Left lobe of liver (tissue), 2 donors: ENCODE results near the gene TOB1. TPM values are rescaled to one million over a fixed set of nuclear protein-coding genes. Genes with fewer than 3 reads are reported as not detected.

Experiments used
- ATAC-seq: fragments of 200-7000 bp; cut with Tn5 transposase; one replicate; pipeline ENCODE4 v1.9.1; 2020; ENCODE audit warnings: mild to moderate bottlenecking, moderate library complexity
- DNase-seq: peaks from one replicate; pipeline ENCODE4 v3.0.0-alpha.2; 2020; ENCODE audit warnings: low spot score
- total RNA-seq: library from RNA; stranded (reverse); gene quantifications from one replicate; pipeline ENCODE4 v1.2.1, GENCODE V29; 2021
- donor health status: DM: no; HTN: no; CAD: no; lungs with moderate emphysema.
- donor health status: DM: no; HTN: yes; CAD: no.

The TOB1 gene
- total RNA-seq, 1 donor from 2014 or later: 209 TPM

DNA sequence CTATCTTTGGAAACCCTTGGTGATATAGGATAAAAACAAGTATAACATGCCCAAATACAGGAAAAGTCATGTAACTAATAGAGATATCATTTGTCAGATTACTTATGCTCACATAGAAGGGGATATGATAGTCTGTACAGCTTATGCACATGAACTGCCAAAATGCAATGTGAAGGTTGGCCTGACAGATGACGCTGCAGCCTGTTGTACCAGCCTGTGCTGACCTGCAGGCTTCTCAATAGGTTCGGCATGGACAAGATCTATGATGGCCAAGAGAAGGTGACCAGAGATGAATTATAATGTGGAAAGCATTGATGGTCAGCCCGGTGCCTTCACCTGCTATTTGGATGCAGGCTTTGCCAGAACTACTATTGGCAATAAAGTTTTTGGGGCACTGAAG lies 18.1 kb downstream of the TOB1 start:
- DNase-seq (no peak), ATAC-seq (no peak)

DNA sequence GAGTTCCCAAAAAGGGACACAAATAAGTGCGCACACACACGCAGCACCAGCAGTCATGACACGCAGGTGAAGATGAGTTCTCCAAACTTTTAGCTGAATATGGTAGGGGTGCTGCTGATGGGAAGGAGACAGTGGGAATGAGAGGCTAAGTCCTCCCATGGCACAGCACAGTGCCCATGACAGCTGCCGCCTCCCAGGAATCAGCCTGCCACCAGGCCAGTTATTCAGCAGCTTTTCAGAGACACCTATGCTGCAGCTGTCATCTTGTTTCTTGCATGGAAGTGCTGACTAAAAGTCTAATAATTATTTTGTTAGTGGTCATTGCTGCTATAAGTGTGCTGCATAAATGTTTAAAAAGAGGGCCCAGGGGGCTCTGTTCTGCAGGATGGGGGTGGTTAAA lies 18.6 kb downstream of the TOB1 start:
- DNase-seq (peak; percentile 29), ATAC-seq (no peak)

DNA sequence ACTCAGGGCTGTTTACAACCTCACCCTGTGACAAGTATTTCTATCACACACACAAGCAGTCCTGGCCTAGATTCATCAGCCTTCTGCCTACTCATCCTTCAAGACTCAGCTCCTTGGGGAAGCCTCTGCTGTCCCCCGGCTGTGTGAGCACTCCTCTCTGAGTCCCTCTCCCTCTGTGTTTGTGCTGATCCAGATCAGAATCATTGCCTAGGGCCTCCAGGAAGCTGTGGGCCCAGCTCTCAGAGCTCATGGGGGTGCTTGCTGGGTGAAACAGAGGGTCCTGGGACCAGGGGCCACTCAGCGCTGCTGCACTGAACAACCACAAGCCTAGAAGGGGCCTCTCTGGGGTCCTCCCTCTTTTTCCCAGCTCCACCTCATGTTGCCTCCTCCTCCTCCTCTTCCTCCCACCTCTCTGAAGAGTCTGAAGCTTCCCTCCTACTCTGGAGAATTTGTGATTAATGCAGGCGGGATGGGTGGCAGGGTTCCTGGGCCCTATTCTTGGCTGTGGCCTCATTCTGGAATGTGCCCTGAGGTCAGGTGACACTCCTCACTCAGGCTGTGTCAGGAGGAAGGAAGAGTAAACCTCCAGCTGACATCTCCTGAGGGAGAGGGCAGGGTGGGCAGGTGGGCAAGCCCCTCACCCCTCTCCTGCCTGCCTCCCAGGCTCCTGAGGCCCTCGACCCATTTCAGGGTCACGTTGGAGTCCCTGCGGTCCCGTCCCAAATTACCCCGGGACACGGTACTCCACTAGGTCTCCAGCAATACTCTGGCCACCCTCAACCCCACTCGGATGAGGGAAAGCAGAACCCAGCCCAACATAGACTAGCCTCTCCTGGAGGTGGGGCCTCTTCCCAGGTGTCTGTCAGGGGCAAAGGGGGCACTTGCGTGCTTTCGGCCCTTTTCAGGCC lies 20.7 kb downstream of the TOB1 start:
- ATAC-seq: no peak

DNA sequence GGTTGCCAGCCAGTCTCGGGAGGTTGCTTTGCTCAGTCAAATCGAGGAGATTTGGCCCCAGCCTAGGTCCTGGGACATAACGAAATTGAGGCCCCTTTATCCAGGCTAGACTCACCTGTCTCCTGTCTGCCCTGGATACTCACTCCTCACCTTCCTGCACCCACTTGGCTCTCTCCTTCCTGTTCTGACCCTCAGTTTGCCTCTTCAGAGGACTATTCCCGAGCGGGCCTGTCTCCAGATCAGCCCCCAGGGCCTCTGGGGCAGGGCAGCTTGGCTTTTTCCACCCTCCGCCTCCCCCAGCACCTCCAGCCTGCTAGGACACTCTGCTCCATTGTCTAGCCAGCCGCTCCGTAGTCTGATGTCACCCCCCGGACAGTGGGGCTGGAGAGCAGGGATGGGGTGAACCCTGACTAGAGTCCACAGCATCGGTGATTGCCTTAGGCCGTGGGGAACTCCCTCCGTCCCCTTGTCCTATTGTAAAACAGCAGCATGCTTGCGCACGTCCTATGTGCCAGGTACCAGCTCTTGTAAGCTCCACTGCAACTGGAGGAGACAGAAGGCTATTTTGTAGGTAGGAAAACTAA lies 21.9 kb downstream of the TOB1 start:
- peak; percentile 40 for DNase-seq
- no peak for ATAC-seq

More for the DNA sequence above, 20.7 kb downstream of the TOB1 start:
- DNase-seq: peak; percentile 38

DNA sequence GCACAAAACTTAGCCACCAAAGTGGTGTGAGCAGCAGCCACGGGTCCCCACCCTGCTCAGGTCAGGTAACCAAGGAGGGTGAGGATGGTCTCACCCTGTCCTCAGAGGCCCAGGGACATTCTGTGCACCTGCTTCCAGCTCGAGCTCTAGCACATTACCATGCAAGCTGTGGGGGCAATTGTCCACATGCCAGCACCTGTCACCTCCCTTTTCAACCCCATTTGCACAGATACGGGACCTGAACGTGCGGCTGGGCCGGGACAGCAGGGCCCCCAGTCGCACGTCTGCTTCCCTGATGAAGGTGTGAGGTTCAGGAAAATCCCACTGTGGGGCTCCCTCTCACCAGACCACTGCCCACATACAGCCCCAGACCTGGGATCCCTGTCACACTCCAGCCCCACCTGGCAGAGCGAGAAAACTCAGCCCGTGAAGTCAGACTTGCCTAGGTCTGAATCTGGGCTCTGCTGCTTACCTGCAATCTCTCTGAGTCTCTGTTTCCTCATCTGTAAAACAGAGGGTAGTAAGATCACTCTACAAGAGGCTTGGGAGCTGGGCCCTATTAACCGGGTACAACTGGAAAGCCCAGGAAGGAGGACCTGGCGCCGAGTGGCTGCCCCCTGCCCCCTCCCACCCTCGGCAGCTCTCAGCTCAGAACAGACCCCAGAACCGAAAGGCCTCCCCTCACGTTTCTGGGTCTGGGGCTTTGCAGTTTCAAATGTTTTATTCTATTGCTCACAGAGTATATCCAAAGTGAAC lies 22.8 kb downstream of the TOB1 start:
- DNase-seq (peak; percentile 42), ATAC-seq (no peak)

DNA sequence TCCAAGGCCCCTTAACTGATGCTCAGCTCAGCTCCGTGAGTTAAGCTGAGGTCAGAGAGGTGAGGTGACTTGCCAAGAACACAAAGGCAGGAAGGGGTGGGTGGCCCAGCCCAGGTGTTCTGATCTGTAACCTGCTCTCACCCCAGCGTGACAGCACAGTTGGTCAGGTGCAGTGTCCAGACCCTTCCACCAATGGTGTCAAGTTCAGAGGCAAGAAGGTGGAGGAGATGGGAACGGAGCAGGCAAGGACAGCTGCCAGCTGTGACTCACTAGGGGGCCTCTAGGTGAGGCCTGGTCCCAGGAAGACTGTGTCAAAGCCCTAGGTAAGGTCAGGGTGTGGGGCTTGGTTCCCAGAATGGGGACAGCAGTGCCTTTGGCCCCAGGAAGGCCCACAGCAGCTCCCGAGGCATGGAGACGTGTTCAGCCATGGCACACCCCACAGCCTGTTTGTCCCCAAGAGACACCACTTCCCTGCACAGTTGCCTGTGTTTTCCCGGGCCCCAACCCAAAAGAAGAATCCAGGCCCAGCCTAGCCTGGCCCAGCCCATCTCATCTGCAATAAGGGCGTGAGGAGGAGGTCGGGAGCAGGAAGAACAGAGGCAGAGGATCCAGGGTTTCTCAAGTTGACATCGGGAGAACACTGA lies 23.5 kb downstream of the TOB1 start:
- DNase-seq (peak; percentile 44), ATAC-seq (no peak)

DNA sequence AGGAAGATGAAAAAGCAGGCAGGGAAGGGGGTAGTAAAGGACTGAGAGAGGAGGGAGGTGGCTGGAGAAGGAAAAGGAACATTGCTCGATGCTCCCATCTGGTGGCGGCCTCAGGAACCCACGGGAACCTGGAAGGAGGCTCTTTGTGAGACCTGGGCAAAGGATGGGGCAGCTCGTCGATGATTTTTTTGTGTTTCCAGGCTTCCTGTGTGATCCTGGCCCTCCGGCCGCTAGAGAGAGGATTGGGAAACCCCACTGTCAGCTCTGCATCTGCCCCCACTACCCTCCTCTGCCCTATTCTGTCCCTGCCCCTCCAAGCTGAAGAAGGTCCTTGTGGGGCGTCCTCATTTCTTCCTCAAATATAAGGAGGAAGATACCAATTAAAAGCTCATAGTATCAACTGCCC lies 24.2 kb downstream of the TOB1 start:
- ATAC-seq: peak; percentile 93
- peak; percentile 71 for DNase-seq

DNA sequence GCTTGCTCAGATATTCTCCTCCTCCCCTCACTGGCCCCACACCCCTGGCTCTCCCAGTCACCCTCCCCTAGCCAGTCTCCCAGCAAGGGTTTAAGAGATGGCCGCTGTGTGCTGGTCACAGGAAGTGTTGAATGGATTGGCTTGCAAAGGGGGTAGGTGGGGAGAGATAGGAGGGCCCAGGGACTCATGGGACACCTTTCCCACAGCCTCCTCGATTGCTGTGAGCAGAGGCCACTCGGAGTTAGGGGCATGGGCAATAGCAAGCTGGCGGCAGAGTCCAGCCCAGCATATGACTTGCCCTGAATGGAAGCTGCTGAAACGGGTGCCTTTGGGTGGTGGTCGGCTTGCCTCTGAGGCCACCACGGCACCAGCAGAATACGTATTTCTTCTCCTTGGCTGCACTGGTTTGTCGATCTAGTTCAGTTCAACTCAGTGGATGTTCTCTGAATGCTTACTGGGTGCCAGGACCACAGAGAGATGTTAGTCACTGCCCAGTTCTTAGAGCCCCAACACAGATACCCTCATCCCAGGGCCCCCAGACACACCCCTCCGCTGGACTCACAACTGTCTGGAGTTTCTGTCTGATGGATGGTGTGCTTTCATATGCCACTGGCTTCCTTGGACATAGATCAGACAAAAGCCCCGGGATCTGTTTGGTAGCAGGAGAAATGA lies 24.7 kb downstream of the TOB1 start:
- peak; percentile 46 for DNase-seq
- no peak for ATAC-seq

DNA sequence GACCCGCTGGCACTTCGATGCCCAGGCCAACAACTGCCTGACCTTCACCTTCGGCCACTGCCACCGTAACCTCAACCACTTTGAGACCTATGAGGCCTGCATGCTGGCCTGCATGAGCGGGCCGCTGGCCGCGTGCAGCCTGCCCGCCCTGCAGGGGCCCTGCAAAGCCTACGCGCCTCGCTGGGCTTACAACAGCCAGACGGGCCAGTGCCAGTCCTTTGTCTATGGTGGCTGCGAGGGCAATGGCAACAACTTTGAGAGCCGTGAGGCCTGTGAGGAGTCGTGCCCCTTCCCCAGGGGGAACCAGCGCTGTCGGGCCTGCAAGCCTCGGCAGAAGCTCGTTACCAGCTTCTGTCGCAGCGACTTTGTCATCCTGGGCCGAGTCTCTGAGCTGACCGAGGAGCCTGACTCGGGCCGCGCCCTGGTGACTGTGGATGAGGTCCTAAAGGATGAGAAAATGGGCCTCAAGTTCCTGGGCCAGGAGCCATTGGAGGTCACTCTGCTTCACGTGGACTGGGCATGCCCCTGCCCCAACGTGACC lies 25.8 kb downstream of the TOB1 start:
- no peak for DNase-seq
- ATAC-seq: no peak

DNA sequence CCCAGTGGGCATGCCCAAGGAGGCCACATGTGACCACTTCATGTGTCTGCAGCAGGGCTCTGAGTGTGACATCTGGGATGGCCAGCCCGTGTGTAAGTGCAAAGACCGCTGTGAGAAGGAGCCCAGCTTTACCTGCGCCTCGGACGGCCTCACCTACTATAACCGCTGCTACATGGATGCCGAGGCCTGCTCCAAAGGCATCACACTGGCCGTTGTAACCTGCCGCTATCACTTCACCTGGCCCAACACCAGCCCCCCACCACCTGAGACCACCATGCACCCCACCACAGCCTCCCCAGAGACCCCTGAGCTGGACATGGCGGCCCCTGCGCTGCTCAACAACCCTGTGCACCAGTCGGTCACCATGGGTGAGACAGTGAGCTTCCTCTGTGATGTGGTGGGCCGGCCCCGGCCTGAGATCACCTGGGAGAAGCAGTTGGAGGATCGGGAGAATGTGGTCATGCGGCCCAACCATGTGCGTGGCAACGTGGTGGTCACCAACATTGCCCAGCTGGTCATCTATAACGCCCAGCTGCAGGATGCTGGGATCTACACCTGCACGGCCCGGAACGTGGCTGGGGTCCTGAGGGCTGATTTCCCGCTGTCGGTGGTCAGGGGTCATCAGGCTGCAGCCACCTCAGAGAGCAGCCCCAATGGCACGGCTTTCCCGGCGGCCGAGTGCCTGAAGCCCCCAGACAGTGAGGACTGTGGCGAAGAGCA lies 26.4 kb downstream of the TOB1 start:
- no peak for DNase-seq
- no peak for ATAC-seq

DNA sequence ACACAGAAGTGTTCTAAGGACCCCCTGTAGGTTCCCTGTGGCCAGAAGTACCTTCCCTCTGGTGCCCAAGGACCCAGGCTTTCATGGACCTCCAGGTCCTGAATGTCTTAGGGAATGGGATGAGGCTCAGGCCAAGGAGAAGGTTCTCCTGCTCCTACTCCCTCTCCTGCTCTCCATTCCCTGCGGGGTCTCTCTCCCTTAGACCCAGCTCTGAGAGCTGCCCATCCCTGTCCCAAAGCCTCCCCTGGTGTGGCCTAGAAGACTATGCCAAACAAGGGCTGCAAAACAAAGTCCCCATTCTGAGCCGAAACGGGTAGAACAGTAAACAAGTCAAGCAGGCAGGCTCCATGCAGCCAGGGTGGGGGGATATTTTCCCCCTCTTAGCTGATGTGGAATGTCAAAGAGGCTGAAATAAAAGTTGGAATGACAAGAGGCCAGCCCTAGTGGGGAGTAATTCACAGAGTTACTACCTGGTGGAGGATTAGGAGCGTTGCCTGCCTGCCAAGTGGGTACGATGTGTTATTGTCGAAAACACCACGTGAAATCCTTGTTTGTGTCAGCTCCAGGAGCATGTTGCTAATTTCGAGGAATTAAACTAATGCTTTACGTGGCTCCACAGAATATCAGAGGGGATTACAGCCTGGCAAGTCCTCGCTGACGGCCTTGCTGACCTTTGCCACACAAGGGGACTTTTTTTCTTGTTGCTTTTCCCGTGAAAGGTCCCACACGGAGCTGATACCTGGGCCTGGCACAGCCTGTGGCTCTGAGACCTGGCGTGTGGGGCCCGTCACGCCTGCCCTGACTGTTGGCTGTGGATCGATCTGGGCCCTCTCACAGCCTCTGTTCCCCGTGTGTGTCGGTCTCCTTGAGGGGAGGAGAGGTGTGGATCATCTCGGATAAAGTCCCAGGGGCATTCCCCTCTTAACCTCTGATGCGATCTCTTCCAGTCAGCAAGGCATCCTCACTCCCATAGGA lies 27.9 kb downstream of the TOB1 start:
- no peak for ATAC-seq
- no peak for DNase-seq

DNA sequence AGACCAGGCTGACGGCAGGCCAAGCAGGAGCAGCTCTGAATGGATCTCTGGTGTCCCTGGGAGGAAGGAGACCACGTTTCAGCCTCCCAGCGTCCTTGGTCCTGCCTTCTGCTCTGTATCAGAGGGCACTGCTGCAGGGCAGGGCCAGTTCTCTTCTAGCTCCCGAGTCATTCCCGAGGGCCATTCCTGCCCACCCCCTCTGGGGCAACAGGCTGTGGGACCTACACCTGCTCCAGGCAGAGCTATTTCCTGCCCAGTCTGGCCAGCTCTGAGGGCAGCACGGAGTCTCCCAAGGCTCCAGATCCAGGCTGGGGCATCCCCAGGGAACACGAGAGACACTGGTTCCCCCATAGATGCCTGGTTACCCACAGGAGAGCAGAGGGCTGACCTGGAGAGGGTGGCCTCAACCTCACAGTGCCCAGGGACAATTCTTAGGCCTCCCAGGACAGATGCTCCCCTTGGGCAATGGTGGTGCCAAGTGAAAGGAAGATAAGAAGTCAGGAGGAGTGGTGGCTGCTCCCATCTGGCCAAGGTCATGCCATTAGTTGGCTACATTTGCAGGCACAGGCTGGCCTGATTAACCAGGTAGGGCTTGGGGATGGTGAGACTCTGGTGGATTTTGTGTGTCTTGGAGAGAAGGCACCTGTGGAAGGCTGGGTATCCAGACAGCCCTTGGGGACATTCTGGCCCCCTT lies 28.7 kb downstream of the TOB1 start:
- DNase-seq: no peak
- ATAC-seq: no peak

DNA sequence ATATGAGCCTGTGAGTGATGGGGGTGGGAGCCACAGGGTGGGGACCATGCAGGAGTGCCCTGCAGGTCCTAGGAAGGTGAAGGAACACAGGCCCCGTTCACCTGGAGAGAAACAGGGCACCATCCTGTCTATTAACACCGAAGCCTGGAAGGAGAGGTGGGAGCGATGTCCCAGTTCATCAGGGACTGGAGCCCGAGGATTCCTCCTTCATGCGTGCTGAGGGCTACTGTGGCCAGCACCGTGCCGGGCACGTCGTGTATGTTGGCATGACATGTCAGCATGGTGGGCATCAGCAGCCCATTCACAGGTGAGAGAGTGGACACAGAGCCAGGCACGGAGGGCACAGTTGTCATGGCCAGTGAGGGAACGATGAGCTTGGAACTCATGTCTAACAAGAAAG lies 29.3 kb downstream of the TOB1 start:
- no peak for DNase-seq
- ATAC-seq: no peak

DNA sequence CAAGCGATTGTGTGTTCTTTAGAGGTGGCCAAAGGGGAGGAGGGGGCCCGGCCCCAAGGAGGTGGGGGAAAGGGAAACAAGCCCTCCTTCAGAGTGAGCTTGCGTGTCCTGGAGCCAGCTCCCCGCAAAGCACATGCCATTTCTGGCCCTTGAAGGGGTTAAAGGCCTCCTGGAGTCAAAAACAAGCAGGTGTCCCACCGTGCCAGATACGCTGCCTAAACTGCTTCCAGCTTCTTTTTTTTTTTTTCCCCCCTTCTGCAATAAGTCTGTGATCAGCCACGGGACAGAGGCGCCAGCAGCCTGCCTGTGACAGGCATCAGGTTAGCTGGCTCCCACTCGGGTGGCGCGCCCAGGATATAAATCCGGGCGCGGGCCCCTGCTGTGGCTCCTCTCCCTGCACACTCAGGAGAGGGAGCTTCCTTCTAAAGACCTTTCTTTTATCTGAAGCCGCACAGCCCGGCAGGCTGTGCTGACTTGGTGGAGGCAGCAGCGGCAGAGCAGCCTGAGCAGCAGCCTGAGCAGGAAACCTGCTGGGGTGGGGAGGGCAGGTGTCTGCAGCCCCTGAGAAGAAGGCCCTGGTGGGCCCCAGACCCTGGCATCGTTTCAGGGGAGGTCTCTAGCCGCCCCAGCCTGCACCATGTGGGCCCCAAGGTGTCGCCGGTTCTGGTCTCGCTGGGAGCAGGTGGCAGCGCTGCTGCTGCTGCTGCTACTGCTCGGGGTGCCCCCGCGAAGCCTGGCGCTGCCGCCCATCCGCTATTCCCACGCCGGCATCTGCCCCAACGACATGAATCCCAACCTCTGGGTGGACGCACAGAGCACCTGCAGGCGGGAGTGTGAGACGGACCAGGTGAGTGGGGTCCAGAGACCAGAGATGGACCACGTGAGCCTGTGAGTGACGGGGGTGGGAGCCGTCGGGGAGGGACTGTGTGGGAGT lies 30.6 kb downstream of the TOB1 start, which contains the start of gene WFIKKN2:
WFIKKN2 (plus strand) TSS at position 286 of the 934 bp plus-strand sequence; CDS start at position 638, 352 bp downstream.
- ATAC-seq: no peak
- no peak for DNase-seq

DNA sequence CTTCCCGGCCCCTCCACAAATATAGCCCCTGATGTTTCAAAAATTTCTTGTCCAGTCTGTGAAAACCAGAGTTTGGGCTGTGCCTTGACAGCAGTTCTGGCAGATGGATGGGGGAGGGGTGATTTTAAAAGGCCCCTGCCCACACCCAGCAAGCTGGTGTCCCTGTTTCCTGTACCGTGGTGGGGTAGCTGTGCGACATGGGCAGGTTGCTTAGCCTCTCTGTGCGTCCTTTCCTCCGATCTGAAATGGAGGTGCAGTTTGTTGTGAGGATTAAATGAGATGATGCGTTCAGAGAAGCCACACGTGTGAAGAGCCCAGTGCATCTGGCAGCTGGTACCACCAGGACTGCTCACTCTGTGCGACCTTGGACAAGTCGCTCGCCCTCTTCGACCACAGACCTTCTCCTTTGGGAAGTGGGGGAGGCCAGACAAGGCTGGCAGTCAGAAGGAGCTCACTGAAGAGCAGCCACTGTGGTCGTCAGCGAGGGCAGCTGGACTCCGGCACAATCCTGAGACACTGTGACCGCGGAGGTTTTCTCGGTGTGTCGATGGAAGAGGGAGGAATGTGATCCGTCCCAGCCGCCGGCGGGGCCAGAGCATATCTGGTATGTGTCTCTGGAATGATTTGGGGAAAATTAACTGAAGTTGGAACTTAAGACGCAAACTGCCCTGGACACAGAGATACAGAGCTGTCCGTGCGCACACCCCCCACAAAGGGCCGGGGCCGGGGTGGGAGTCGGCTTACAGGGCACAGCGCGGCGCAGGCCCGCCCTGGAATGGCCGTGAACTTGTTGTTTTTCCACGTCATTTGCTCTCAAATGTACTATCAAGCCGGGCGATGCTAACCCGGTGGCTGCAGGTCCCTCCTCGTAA lies 31.5 kb downstream of the TOB1 start:
- DNase-seq (no peak), ATAC-seq (no peak)
